NCI-H460 (cell line): ENCODE results near the gene RAB3IL1. TPM values are rescaled to one million over a fixed set of nuclear protein-coding genes. Genes with fewer than 3 reads are reported as not detected.

ENCODE experiments used
- DNase-seq: peaks from one replicate; pipeline ENCODE4 v3.0.0-alpha.2; 2016; ENCODE audit warnings: low read depth; ENCODE audit errors: extremely low read depth
- total RNA-seq: library from RNA; depleted of rRNA; stranded (reverse); fragments of >200 nt; shearing (Covaris generic); gene quantifications from 2 replicates; pipeline ENCODE4 v1.2.3, GENCODE V29; 2014

Gene RAB3IL1
- total RNA-seq, 1 experiment from 2014 or later = 3.2 TPM

DNA sequence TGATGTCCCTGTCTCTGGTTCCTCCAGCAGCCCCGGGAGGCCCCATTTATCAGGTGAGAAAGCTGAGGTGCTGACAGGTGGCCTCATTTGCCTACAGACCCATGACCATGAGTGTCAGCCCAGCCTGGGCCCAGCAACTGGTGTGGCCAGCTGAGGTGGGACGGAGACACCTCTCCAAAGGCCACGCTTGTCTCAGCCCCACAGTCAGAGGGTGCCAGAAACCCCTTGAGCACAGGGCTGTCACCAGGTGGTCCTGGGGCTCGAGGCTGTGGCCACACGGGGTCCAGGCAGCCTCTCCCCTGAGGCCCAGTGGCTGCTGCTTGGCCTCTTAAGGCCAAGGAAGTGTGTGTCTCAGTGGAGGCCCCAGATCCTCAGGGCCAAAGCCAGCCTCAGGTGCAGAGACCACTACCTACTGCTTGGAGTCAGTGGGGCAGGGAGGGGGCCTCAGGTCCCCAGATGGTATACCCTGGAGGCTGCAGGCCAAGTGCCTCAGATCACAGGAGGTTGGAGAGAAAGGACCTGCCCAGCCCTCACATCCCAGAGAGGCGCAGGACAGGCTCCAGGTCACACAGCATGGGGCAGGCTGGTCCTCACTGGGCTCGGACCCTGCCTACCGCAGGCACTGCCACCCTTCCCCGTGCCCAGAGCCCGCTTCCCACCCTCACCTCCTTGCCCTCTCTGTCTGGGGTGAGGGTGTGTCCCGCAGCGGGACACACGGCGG is 11.4 kb downstream of the RAB3IL1 start:
- DNase-seq = no peak

DNA sequence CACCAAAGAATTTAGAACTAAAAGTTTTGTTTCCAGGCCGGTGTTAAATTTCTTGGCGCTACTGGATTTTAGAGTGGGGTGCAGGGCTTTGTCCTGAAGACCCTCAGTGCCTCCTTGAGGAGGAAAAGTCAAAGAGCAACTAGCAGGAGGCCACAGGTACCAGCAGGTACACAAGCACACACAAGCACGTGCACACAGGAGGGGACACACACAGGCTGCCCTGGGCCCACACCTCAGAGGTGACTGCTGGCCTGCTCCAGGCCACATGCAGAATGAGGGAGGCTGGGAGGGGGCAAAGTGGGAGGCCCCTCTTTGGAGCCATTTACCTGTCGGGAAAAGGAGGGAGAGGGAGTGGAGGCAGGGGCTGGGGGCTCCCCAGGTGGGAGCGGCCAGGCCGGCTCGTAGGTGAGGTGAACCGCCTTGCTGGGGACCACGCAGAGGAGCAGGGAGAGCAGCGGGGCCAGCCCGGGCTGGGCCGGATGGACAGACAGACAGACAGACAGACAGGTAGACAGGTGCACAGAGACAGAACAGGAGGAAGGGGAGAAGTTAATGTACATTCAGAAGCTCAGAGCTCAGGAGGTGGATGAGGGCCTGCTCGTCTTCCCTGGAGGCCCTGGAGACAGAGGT is 12.2 kb downstream of the RAB3IL1 start:
- DNase-seq = no peak

DNA sequence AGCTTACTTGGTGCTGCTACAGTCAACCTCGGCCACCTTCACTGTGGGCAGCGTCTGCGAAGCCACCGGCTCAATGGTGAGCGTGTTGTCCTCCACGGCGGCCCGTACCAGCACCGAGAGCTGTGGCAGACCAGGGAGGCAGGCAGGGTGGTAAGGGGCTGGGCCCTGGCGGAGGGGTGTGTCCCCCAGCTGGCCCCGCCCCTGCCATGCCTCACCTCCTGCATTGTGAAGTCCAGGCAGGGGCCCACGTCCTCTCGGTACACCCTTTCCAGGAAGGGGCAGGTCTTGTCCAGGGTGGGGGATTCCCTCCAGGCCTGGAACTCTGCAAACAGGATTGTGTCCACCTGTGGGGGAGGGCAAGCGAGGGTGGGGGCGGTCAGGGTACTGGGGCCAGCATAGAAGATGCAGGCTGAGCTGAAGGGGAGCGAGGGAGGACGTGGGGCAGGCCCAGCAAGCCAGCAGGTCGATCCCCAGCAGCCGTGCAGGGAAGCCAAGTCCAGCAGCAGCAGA is 12.8 kb downstream of the RAB3IL1 start:
- DNase-seq = no peak

DNA sequence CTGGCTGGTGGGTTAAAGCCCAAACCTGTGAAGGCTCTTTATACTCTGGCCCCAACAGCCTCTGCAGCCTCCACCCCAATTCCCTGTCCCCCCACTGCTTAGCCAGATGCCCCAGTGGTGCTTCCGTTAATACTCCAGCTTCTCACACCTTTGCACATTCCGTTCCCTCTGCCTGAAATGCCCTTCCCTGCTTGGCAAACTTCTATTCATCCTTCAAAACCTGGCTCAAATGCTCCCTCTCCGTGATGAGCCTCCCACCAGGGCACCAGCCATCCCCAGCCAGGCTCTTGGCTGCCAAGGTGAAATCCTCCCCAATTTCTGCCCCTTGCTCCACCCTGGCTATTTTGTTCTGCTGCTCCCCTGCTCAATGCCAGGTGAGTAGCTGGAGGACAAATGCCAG is 13.5 kb downstream of the RAB3IL1 start:
- no peak for DNase-seq

DNA sequence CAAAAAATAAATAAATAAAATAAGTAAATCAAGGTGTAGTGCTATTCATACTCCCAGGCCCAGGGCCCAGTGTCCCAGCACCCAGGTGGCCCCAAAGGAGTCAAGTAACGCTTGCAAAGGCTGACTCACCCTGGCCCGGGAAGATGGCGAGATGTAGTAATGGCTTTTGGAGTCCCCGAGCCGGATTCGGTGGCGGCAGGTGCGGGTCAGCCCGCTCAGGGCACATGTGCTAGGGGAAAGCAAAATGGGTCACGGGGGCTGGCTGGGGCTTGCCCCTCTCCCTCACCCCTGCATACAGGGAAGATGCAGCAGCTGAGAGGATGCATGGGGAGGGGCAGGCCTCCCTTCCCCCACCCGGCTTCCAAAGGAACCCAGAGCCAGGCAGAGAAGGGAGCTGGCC is 15.1 kb downstream of the RAB3IL1 start:
- no peak for DNase-seq

DNA sequence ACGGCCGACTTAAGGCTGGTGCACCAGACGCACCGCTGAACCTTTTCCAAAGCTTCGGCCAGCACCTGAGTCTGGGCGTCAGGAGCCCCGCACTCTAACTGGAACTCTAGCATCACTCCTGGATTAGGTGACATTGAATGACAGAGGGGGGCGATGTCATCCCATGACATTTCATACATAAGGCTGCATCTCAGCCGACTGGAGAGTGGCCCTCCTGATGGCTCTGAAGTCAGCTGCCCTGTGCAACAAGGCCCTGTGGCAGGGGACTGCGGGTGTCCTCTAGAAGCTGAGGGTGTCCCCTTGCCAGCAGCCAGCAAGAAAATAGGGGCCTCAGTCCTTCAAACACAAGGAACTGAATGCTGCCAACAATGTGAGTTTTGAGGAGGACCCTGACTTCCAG is 16.0 kb downstream of the RAB3IL1 start:
- no peak for DNase-seq

DNA sequence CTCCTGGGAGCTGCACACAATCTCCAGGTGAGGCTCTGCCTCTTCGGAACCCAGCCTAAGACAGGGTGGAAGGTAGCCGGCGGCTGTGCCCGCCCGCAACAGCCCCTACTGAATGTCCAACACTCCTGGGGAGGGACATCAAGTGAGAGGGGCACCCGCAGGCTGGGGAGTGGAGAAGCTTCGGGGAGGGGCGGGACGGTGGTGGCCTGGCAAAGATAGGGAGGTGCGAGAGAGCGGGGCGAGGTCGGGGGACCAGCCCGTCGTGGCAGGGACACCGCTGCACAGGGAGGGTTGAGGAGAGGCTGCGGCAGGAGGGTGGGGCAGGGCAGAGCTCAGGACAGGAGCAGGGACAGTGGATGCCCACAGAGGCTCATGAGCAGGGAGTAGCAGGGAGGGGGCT is 17.1 kb downstream of the RAB3IL1 start:
- no peak for DNase-seq

DNA sequence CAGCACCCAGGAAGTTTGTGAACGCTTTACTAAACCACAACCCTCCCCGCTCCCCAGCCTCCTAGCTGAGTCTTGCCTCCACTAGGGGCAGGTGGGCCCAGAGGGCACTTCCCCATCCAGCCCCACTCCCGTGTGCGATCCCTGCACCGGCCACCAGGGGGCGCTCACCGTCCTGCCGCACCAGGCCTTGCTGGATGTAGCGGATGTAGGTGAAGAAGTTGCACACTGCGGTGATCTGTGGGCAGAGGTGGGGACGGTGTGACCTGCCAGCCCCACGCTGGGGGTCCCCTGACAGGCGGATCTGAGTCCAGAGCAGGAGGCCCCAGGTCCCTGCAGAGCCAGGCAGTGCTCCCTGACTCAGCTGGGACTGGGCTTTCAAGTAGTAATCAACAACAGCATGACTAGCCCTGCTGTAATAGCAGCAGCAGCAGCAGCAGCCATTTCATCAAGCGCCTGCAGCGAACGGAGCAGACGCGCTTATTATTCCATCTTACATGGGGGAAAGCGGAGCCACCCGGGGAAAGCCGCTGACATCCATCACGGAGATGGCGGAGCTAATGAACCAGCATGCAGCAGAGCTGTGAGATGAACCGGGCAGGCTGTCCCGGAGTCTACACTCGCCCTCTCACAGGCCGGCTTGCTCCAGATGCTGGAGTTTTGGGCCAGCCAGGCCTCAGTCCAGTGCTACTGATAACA is 18.1 kb downstream of the RAB3IL1 start:
- peak; percentile 64 for DNase-seq

DNA sequence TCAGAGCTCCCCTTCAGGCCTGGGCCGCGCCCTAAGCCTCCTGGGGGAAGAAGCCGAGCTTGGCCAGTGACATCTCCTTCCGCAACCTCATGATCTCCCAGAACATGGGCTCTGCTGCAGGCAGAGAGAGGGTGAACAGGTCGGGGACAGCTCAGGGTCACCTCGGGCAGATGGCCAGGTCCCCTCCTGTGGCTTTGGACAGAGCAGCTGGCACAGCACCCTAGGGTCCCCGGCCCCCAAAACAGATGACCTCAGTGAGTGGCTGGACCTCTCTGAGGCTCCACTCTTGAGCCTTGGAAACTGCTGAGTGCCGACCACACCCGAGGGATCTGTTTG is 19.2 kb downstream of the RAB3IL1 start:
- DNase-seq = no peak

GRCh38 chr11:61897387-61898246 is 19.7 kb downstream of the RAB3IL1 start:
- DNase-seq = peak; percentile 50

DNA sequence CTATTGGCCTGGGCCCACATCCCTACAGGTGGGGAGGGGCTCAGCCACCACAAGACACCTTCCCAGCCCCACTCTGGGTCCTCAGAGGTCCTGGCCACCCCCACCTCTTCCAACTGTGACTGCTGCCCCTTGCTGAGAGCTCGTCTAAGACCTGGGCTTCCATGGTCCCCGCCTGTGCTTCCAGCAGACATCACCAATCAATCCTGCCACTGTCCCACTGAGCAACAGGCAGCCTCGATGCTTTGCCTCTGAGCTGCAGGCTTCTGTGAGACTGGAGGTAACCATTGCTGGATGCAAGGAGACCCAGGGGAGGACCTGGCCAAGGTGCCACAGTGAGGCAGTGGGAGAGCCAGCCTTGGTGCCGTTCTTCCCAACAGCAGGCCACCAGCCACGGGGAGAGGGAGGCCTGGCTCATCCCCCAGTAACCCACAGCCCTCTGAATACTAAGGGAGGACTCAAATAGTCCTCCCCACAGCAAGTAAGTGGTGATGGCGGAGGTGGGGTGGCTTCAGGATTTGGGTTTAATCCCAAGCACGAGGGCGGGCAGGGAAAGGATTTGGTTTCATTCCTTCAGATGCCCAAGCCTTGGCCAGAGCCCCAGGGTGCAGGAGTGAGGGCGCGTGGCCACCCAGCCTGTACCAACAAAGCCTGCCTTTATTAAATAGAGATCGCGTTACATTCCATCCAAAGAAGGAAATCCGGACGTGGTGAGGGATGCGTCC is 20.5 kb downstream of the RAB3IL1 start:
- DNase-seq = no peak

- DNase-seq = no peak
These were observed 21.7 kb downstream of the RAB3IL1 start for GRCh38 chr11:61895718-61896059.

GRCh38 chr11:61895046-61895717 is 22.2 kb downstream of the RAB3IL1 start:
- DNase-seq = no peak

GRCh38 chr11:61893981-61894380 is 23.4 kb downstream of the RAB3IL1 start:
- no peak for DNase-seq

DNA sequence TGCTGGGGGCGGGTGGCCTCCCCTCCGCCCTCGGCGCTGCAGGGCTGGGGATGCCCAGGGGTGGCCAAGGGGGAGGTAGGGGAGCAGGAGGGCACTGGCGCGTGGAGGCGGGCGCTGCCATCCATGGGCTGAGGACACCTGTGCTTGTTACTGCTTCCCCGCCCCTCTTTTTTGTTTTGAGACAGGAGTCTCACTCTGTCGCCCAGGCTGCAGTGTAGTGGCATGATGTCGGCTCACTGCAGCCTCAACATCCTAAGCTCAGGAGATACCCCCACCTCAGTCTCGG is 25.3 kb downstream of the RAB3IL1 start:
- no peak for DNase-seq

- DNase-seq = peak; percentile 70
These were observed 25.9 kb downstream of the RAB3IL1 start, which contains the start of gene FADS3 for GRCh38 chr11:61891331-61892084. Gene FADS3, minus strand, starts transcription at chr11:61891545. Its CDS starts 164 bp downstream, at chr11:61891381.

- no peak for DNase-seq
These were observed 26.6 kb downstream of the RAB3IL1 start for GRCh38 chr11:61890529-61891330.

DNA sequence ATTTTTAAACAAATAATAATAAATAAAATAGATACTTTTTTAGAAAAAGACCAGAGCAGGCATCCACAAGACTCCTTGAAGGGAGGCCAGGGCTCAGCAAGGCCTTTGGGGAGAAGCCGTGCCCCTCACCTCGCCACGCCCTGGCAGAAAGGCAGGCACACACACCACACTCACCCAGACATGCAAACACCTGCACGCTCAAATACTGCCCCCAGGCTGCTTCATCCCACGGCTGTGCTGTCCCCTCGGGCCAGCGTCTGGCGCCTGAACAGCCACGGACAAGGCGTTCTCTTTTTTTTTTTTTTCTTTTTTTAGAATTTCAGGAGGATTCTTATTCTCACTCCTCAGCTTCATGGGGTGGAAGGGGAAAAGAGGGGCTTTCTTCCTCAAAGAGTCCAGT is 27.5 kb downstream of the RAB3IL1 start:
- no peak for DNase-seq
